ENCODE data around the gene OXER1. TPM values are rescaled to one million over a fixed set of nuclear protein-coding genes. Genes with fewer than 3 reads are reported as not detected.

OXER1 gene
- total and polyA plus RNA-seq, 2 of the 13 experiments (the other 11 are each of a cell fraction or from before 2014, with no cell fraction given), result 8.0 to 9.0 TPM

GRCh38 chr2:42787788-42788477, 24.0 kb upstream of the OXER1 start (continued):
- TF ChIP-seq AGO1 (IDR thresholded peaks at IDR 0.05; ENCODE audit: low read depth, low read length, poor library complexity, severe bottlenecking) (no peak), NR2F6 (IDR thresholded peaks at IDR 0.05) (no peak), NR2F6 (CRISPR knock-in tag; IDR thresholded peaks at IDR 0.05) (0 out of 2 replicates have a peak, but pooled peaks have one; percentile 3), ZNF629 (CRISPR knock-in tag; conservative IDR thresholded peaks at IDR 0.05) (no peak), ZNF784 (CRISPR knock-in tag; IDR thresholded peaks at IDR 0.05; ENCODE audit: borderline replicate concordance) (peak; percentile 7; the same call in 1 of the 2 replicates), GZF1 (CRISPR knock-in tag; IDR thresholded peaks at IDR 0.05) (no peak), LRRFIP1 (CRISPR knock-in tag; conservative IDR thresholded peaks at IDR 0.05) (no peak), ZNF766 (CRISPR knock-in tag; IDR thresholded peaks at IDR 0.05; ENCODE audit: borderline replicate concordance) (no peak), ZNF274 (CRISPR knock-in tag; IDR thresholded peaks at IDR 0.05) (no peak), CBX2 (IDR thresholded peaks at IDR 0.05; ENCODE audit: low read depth, low read length) (no peak), CBX2 (CRISPR knock-in tag; IDR thresholded peaks at IDR 0.05; ENCODE audit: low read depth) (no peak), CREB1 (IDR thresholded peaks at IDR 0.05) (no peak), CREB1 (CRISPR knock-in tag; IDR thresholded peaks at IDR 0.05) (no peak), ZHX2 (IDR thresholded peaks at IDR 0.05; ENCODE audit: low read depth) (no peak), ZHX2 (CRISPR knock-in tag; IDR thresholded peaks at IDR 0.05; ENCODE audit: borderline replicate concordance) (no peak), PRDM4 (CRISPR knock-in tag; IDR thresholded peaks at IDR 0.05; ENCODE audit: borderline replicate concordance) (no peak), ZNF713 (CRISPR knock-in tag; IDR thresholded peaks at IDR 0.05) (no peak), ATF5 (CRISPR knock-in tag; IDR thresholded peaks at IDR 0.05; ENCODE audit: low read depth) (no peak)
